RWPE2 (cell line): ENCODE results near the gene FAT4.

Experiments used
- ATAC-seq: fragments of 200-7000 bp; cut with Tn5 transposase; 3 replicates; pipeline ENCODE4 v1.9.1; 2021; ENCODE audit warnings: low read depth
- DNase-seq: peaks from one replicate; pipeline ENCODE4 v3.0.0-alpha.2; 2020; ENCODE audit warnings: low spot score
- H3K27ac ChIP-seq: fragments of 450-650 bp; 2 replicates; pipeline ENCODE4 v1.5.1; 2017; ENCODE audit warnings: mild to moderate bottlenecking; ENCODE audit not compliant: poor library complexity, severe bottlenecking
- H3K27me3 ChIP-seq: fragments of 250-450 bp; sonication (Bioruptor Pico); 2 replicates; pipeline ENCODE4 v1.5.1; 2021; ENCODE audit warnings: mild to moderate bottlenecking, moderate library complexity; ENCODE audit not compliant: insufficient read depth, poor library complexity, severe bottlenecking
- H3K36me3 ChIP-seq: fragments of 250-450 bp; sonication (Bioruptor Pico); 2 replicates; pipeline ENCODE4 v1.5.1; 2020; ENCODE audit warnings: low read depth, mild to moderate bottlenecking, moderate library complexity
- H3K4me1 ChIP-seq: fragments of 250-450 bp; sonication (Bioruptor Pico); 2 replicates; pipeline ENCODE4 v1.5.1; 2021; ENCODE audit warnings: mild to moderate bottlenecking, moderate library complexity; ENCODE audit not compliant: insufficient read depth, poor library complexity, severe bottlenecking
- H3K4me3 ChIP-seq: fragments of 250-450 bp; sonication (Bioruptor Pico); 2 replicates; pipeline ENCODE4 v1.5.1; 2021; ENCODE audit warnings: mild to moderate bottlenecking, moderate library complexity; ENCODE audit not compliant: severe bottlenecking
- H3K9me3 ChIP-seq: fragments of 250-450 bp; sonication (Bioruptor Pico); 2 replicates; pipeline ENCODE4 v1.5.1; 2021; ENCODE audit warnings: mild to moderate bottlenecking, moderate library complexity; ENCODE audit not compliant: severe bottlenecking
- CTCF ChIP-seq: fragments of 450-650 bp; IDR thresholded peaks from one replicate; pipeline ENCODE4 v1.5.1; 2017; ENCODE audit warnings: mild to moderate bottlenecking, moderate library complexity; ENCODE audit not compliant: poor library complexity, severe bottlenecking

The FAT4 gene

GRCh38 chr4:125297116-125297515, 17.6 kb upstream of the FAT4 start:
- H3K36me3 ChIP-seq: no peaks in the 10 kb centered on the region
- H3K4me3 ChIP-seq: no peak overlapping the region
- no peaks in the 10 kb centered on the region for H3K9me3 ChIP-seq
- no peaks in the 10 kb centered on the region for H3K4me1 ChIP-seq
- no peak for ATAC-seq
- H3K27ac ChIP-seq: no peak overlapping the region
- TF ChIP-seq CTCF: no peak
- DNase-seq: no peak
- H3K27me3 ChIP-seq: no peaks in the 10 kb centered on the region

GRCh38 chr4:125303058-125303457, 11.7 kb upstream of the FAT4 start:
- Histone ChIP-seq H3K27ac (no peak overlapping the region), H3K27me3 (no peaks in the 10 kb centered on the region), H3K9me3 (no peaks in the 10 kb centered on the region), H3K36me3 (no peaks in the 10 kb centered on the region), H3K4me1 (no peaks in the 10 kb centered on the region), H3K4me3 (no peak overlapping the region)
- ATAC-seq: no peak
- no peak for DNase-seq
- no peak for TF ChIP-seq CTCF

- ATAC-seq (no peak), DNase-seq (no peak)
- Histone ChIP-seq H3K27me3 (no peaks in the 10 kb centered on the region), H3K9me3 (no peaks in the 10 kb centered on the region), H3K4me1 (no peaks in the 10 kb centered on the region), H3K4me3 (no peak overlapping the region), H3K36me3 (no peaks in the 10 kb centered on the region), H3K27ac (no peak overlapping the region)
- no peak for TF ChIP-seq CTCF
Observed at GRCh38 chr4:125303821-125304220, 10.9 kb upstream of the FAT4 start.

GRCh38 chr4:125306112-125306511, 8.6 kb upstream of the FAT4 start:
- Histone ChIP-seq H3K27ac (no peak overlapping the region), H3K36me3 (no peaks in the 10 kb centered on the region), H3K9me3 (no peaks in the 10 kb centered on the region), H3K4me1 (no peaks in the 10 kb centered on the region), H3K4me3 (no peak overlapping the region), H3K27me3 (no peaks in the 10 kb centered on the region)
- no peak for TF ChIP-seq CTCF
- DNase-seq (no peak), ATAC-seq (no peak)

- Histone ChIP-seq H3K27ac (no peak overlapping the region), H3K36me3 (no peaks in the 10 kb centered on the region), H3K4me1 (no peaks in the 10 kb centered on the region), H3K9me3 (no peaks in the 10 kb centered on the region), H3K27me3 (no peaks in the 10 kb centered on the region), H3K4me3 (no peak overlapping the region)
- ATAC-seq (no peak), DNase-seq (no peak)
- no peak for TF ChIP-seq CTCF
Observed at GRCh38 chr4:125306533-125306932, 8.2 kb upstream of the FAT4 start.
